Brain microvascular endothelial cell (primary cell): ENCODE results near the gene CLDN19.

ENCODE experiments used
- DNase-seq: peaks from one replicate; pipeline ENCODE4 v3.0.0-alpha.2; 2020
- H3K27ac ChIP-seq: fragments of 250-450 bp; sonication (Bioruptor Pico); 2 replicates; pipeline ENCODE4 v1.5.1; 2020; ENCODE audit warnings: mild to moderate bottlenecking, moderate library complexity
- H3K27me3 ChIP-seq: fragments of 250-450 bp; sonication (Bioruptor Pico); replicated peaks from 2 replicates; pipeline ENCODE4 v1.5.1; 2020; ENCODE audit warnings: mild to moderate bottlenecking
- H3K36me3 ChIP-seq: fragments of 250-450 bp; sonication (Bioruptor Pico); replicated peaks from 2 replicates; pipeline ENCODE4 v1.5.1; 2020; ENCODE audit warnings: mild to moderate bottlenecking
- H3K4me3 ChIP-seq: 2 replicates; pipeline ENCODE4 v1.5.1; 2011; ENCODE audit warnings: low read depth, mild to moderate bottlenecking, control low read depth, low read length, moderate library complexity
- CTCF ChIP-seq: IDR thresholded peaks from 2 replicates; pipeline ENCODE4 v1.5.1; 2011; ENCODE audit warnings: low read depth, mild to moderate bottlenecking, moderate library complexity, low read length, control low read depth, inconsistent platforms; ENCODE audit errors: missing control alignments
- in situ Hi-C: cut with HindIII; loops from 2 replicates; pipeline ENCODE4 v1.10.0; 2017; ENCODE audit warnings: low sequenced_read_pairs, low pct_ligation_motif_present

CLDN19 gene

GRCh38 chr1:42750041-42750440 is 10.0 kb upstream of the CLDN19 start:
- no peak for TF ChIP-seq CTCF
- Histone ChIP-seq H3K36me3 (peaks cover 79% of the 10 kb centered on the region), H3K4me3 (no peak overlapping the region), H3K27ac (no peak overlapping the region), H3K27me3 (no peaks in the 10 kb centered on the region)
- DNase-seq: no peak
- in situ Hi-C loops: no loop called here

GRCh38 chr1:42748461-42749410 is 8.7 kb upstream of the CLDN19 start:
- TF ChIP-seq CTCF: no peak
- no peak for DNase-seq
- Histone ChIP-seq H3K4me3 (no peak overlapping the region), H3K36me3 (peaks cover 66% of the 10 kb centered on the region), H3K27me3 (no peaks in the 10 kb centered on the region), H3K27ac (no peak overlapping the region)
- in situ Hi-C loops: no loop called here

GRCh38 chr1:42748021-42748420 is 8.0 kb upstream of the CLDN19 start:
- no peak for DNase-seq
- no peak overlapping the region for H3K4me3 ChIP-seq
- peaks cover 61% of the 10 kb centered on the region for H3K36me3 ChIP-seq
- H3K27me3 ChIP-seq: no peaks in the 10 kb centered on the region
- H3K27ac ChIP-seq: no peak overlapping the region
- TF ChIP-seq CTCF: no peak
- in situ Hi-C loops: no loop called here

GRCh38 chr1:42747125-42747524 is 7.1 kb upstream of the CLDN19 start:
- peak; percentile 75 for TF ChIP-seq CTCF
- Histone ChIP-seq H3K27me3 (no peaks in the 10 kb centered on the region), H3K36me3 (peaks cover 53% of the 10 kb centered on the region), H3K4me3 (no peak overlapping the region), H3K27ac (no peak overlapping the region)
- in situ Hi-C loops: no loop called here
- DNase-seq: no peak

- H3K27ac ChIP-seq: no peak overlapping the region
- in situ Hi-C loops: no loop called here
- H3K4me3 ChIP-seq: no peak overlapping the region
- no peak for TF ChIP-seq CTCF
- H3K27me3 ChIP-seq: no peaks in the 10 kb centered on the region
- H3K36me3 ChIP-seq: peaks cover 48% of the 10 kb centered on the region
- no peak for DNase-seq
These were observed 6.5 kb upstream of the CLDN19 start for GRCh38 chr1:42746436-42747105.
